Loucy (cell line): ENCODE results near the gene ARHGAP10.

Experiments used
- CTCF ChIP-seq: fragments of 200-600 bp; sonication (generic); conservative IDR thresholded peaks from 2 replicates; pipeline ENCODE4 v1.5.1; 2014; ENCODE audit warnings: mild to moderate bottlenecking, antibody characterized with exemption, low read length
- EZH2phosphoT487 ChIP-seq: fragments of 200-600 bp; IDR thresholded peaks from 2 replicates; pipeline ENCODE4 v1.6.1; 2018; ENCODE audit warnings: antibody characterized with exemption, mild to moderate bottlenecking, moderate library complexity, borderline replicate concordance

- TF ChIP-seq CTCF (no peak), EZH2phosphoT487 (no peak)
Measured at GRCh38 chr4:148090503-148091476, 358.9 kb downstream of the ARHGAP10 start.
